Tongue (tissue), 2 donors: ENCODE data around the gene TRAF3IP1. TPM values are rescaled to one million over a fixed set of nuclear protein-coding genes. Genes with fewer than 3 reads are reported as not detected.
A peak's percentile ranks its signal among the peaks of the same experiment; 100 is the strongest.

Experiments used
- DNase-seq: peaks from one replicate; pipeline ENCODE4 v3.0.0-alpha.2; 2015
- total RNA-seq: library from RNA; depleted of rRNA; stranded (reverse); fragments of >200 nt; gene quantifications from one replicate; pipeline ENCODE4 v1.2.3, GENCODE V29; 2014

The TRAF3IP1 gene
- total RNA-seq, 1 donor from 2014 or later: 3.5 TPM

GRCh38 chr2:238408615-238409340 lies 88.5 kb downstream of the TRAF3IP1 start:
- DNase-seq: no peak

- no peak for DNase-seq
Measured at GRCh38 chr2:238409341-238410199, 89.3 kb downstream of the TRAF3IP1 start.

- no peak for DNase-seq
Measured at GRCh38 chr2:238412067-238412767, 91.9 kb downstream of the TRAF3IP1 start.

- no peak for DNase-seq
Measured at GRCh38 chr2:238413368-238413767, 93.0 kb downstream of the TRAF3IP1 start.

- no peak for DNase-seq
Measured at GRCh38 chr2:238415036-238415764, 94.9 kb downstream of the TRAF3IP1 start.

GRCh38 chr2:238415893-238416292 lies 95.6 kb downstream of the TRAF3IP1 start:
- no peak for DNase-seq

GRCh38 chr2:238418196-238418998 lies 98.1 kb downstream of the TRAF3IP1 start:
- DNase-seq: peak; percentile 64

GRCh38 chr2:238418999-238419546 lies 98.8 kb downstream of the TRAF3IP1 start:
- no peak for DNase-seq

GRCh38 chr2:238420442-238420841 lies 100.1 kb downstream of the TRAF3IP1 start:
- no peak for DNase-seq

GRCh38 chr2:238420878-238421694 lies 100.8 kb downstream of the TRAF3IP1 start:
- DNase-seq: peak; percentile 42

GRCh38 chr2:238421695-238422035 lies 101.3 kb downstream of the TRAF3IP1 start:
- DNase-seq: no peak

GRCh38 chr2:238422285-238422684 lies 102.0 kb downstream of the TRAF3IP1 start:
- no peak for DNase-seq

GRCh38 chr2:238422940-238423339 lies 102.6 kb downstream of the TRAF3IP1 start:
- DNase-seq: no peak

GRCh38 chr2:238423561-238424312 lies 103.4 kb downstream of the TRAF3IP1 start:
- DNase-seq: no peak

- DNase-seq: no peak
Measured at GRCh38 chr2:238424313-238424700, 104.0 kb downstream of the TRAF3IP1 start.

- DNase-seq: peak; percentile 35
Measured at GRCh38 chr2:238425505-238425978, 105.2 kb downstream of the TRAF3IP1 start.

GRCh38 chr2:238425979-238426567 lies 105.8 kb downstream of the TRAF3IP1 start:
- DNase-seq: peak; percentile 66

- DNase-seq: peak; percentile 90
Measured at GRCh38 chr2:238426568-238427434, 106.5 kb downstream of the TRAF3IP1 start, which contains the start of gene ASB1. ASB1 (plus strand) TSS chr2:238426927; CDS start chr2:238427071, 144 bp downstream.
